Naive B cell (primary cell): ENCODE measurements around the gene PHLPP2. TPM values are rescaled to one million over a fixed set of nuclear protein-coding genes. Genes with fewer than 3 reads are reported as not detected.
"Not testable (repeated sequence)": the region's sequence is repeated elsewhere in the genome, so short reads cannot be mapped to it uniquely, and the experiment has no call there.

Experiments
- ATAC-seq, 2 donors: fragments of 150-1000 bp; cut with Tn5 transposase; 2 replicates each; pipeline ENCODE4 v1.10.0; 2021; ENCODE audit warnings: low read depth in 2 of 2, mild to moderate bottlenecking in 2 of 2, moderate library complexity in 2 of 2
- DNase-seq: peaks from one replicate; pipeline ENCODE4 v3.0.0; 2022
- H3K27ac Mint-ChIP-seq, 6 donors: one replicate each; pipeline ENCODE4 v1.8.0; 2020 to 2022; ENCODE audit warnings: mild to moderate bottlenecking in 6 of 6, mixed read lengths in 6 of 6, moderate library complexity in 5 of 6, inconsistent platforms in 2 of 6
- H3K27me3 Mint-ChIP-seq, 3 donors: one replicate each; pipeline ENCODE4 v1.8.0; 2021 to 2022; ENCODE audit warnings: mixed read lengths in 3 of 3, mild to moderate bottlenecking in 1 of 3
- H3K36me3 Mint-ChIP-seq, 2 donors: one replicate each; pipeline ENCODE4 v1.8.0; 2020 to 2022; ENCODE audit warnings: mixed read lengths in 2 of 2, inconsistent platforms in 1 of 2, mild to moderate bottlenecking in 1 of 2
- H3K4me1 Mint-ChIP-seq, 3 donors: one replicate each; pipeline ENCODE4 v1.8.0; 2020 to 2022; ENCODE audit warnings: mixed read lengths in 3 of 3, inconsistent platforms in 1 of 3, mild to moderate bottlenecking in 1 of 3, moderate library complexity in 1 of 3
- H3K4me3 Mint-ChIP-seq, 8 donors: one replicate each; pipeline ENCODE4 v1.8.0; 2020 to 2022; ENCODE audit warnings: mild to moderate bottlenecking in 8 of 8, mixed read lengths in 8 of 8, moderate library complexity in 8 of 8, inconsistent platforms in 2 of 8
- H3K9me3 Mint-ChIP-seq, 7 donors: one replicate each; pipeline ENCODE4 v1.8.0; 2020 to 2022; ENCODE audit warnings: mixed read lengths in 7 of 7, mild to moderate bottlenecking in 5 of 7, inconsistent platforms in 2 of 7, moderate library complexity in 1 of 7
- polyA plus RNA-seq, 6 donors: library from polyadenylated mRNA; unstranded; fragments of 300-500 nt; fragmentation: Illumina TruSeq; gene quantifications; one replicate each; pipeline ENCODE4 v1.2.3, GENCODE V29; 2021; ENCODE audit warnings: low read depth in 6 of 6

Gene PHLPP2
- polyA plus RNA-seq, 6 donors from 2014 or later = 1.1 to 6.6 (median 4.0) TPM

GRCh38 chr16:71610936-71611871 is 113.3 kb downstream of the PHLPP2 start:
- ATAC-seq = peak; percentile 99
- Mint-ChIP-seq H3K36me3 (no peaks in the 10 kb centered on the region), H3K4me3 (peak overlapping the region in 6 of 8 donors; percentile 36 to 77 (median 55)), H3K27ac (peak overlapping the region in 1 of 6 donors; percentile 15), H3K27me3 (peaks cover 0 to 25% (median 0%) of the 10 kb centered on the region in 3 donors), H3K4me1 (peaks cover 8 to 18% (median 13%) of the 10 kb centered on the region in 3 donors), H3K9me3 (no peaks in the 10 kb centered on the region)
- peak; percentile 82 for DNase-seq

DNA sequence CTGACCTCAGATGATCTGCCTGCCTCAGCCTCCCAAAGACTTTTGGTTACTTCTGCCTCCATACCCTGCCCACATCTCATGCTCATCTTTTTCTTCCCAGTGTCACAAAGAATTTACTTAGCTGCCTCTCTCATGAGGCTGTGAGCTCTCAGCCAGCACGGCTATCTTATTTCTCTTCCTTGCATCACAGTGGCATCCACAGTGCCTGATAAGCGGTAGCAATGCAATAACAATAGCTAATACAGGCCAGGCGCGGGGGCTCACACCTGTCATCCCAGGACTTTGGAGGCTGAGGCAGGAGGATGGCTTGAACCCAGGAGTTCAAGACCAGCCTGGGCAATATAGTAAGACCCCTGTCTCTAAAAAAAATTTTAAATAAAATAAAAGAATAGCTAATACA is 114.1 kb downstream of the PHLPP2 start:
- DNase-seq (no peak), ATAC-seq (no peak)
- Mint-ChIP-seq H3K27ac (peak overlapping the region in 1 of 6 donors; percentile 49), H3K36me3 (no peaks in the 10 kb centered on the region), H3K9me3 (no peaks in the 10 kb centered on the region), H3K27me3 (peaks cover 0 to 17% (median 0%) of the 10 kb centered on the region in 3 donors), H3K4me3 (peak overlapping the region in 2 of 8 donors; percentile 45 to 77), H3K4me1 (peaks cover 8 to 18% (median 13%) of the 10 kb centered on the region in 3 donors)

DNA sequence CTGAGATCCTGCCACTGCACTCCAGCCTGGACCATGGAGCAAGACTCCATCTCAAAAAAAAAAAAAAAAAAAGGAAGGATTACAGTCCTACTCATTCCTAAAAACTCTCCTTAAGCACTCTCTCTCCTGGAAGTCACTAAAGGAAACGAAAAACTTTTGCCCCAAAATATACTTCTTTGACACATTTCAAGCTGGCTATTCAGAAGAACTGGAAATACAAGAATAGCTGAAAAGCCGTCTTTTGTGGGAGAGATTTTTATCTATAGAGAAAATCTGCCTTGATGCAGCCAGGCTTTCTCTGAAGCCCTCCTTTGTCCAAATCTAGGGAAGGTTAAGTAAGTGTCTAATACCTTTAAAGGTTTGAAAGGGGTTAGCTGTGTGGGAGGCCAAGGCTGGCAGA is 115.4 kb downstream of the PHLPP2 start:
- H3K27me3 Mint-ChIP-seq = peaks cover 0 to 8% (median 0%) of the 10 kb centered on the region in 3 donors
- peaks cover 8 to 18% (median 13%) of the 10 kb centered on the region in 3 donors for H3K4me1 Mint-ChIP-seq
- H3K4me3 Mint-ChIP-seq = no peak overlapping the region
- H3K36me3 Mint-ChIP-seq = no peaks in the 10 kb centered on the region
- no peaks in the 10 kb centered on the region for H3K9me3 Mint-ChIP-seq
- peak overlapping the region in 1 of 6 donors; percentile 58 for H3K27ac Mint-ChIP-seq
- DNase-seq (no peak), ATAC-seq (no peak)

GRCh38 chr16:71600822-71601221 is 123.7 kb downstream of the PHLPP2 start:
- H3K36me3 Mint-ChIP-seq = no peaks in the 10 kb centered on the region
- no peak overlapping the region for H3K27ac Mint-ChIP-seq

GRCh38 chr16:71598426-71598825 is 126.1 kb downstream of the PHLPP2 start:
- not testable (repeated sequence) for DNase-seq, H3K4me1 Mint-ChIP-seq, H3K9me3 Mint-ChIP-seq, H3K27ac Mint-ChIP-seq, H3K4me3 Mint-ChIP-seq, ATAC-seq, H3K36me3 Mint-ChIP-seq
- H3K27me3 Mint-ChIP-seq = peaks cover 7 to 34% (median 8%) of the 10 kb centered on the region in 3 donors

More at GRCh38 chr16:71600822-71601221, 123.7 kb downstream of the PHLPP2 start:
- no peak overlapping the region for H3K4me3 Mint-ChIP-seq
- no peak for DNase-seq
- peaks cover 0 to 25% (median 8%) of the 10 kb centered on the region in 3 donors for H3K27me3 Mint-ChIP-seq
- H3K9me3 Mint-ChIP-seq = peaks cover 0 to 5% (median 0%) of the 10 kb centered on the region in 7 donors
- H3K4me1 Mint-ChIP-seq = no peaks in the 10 kb centered on the region
- no peak for ATAC-seq

- ATAC-seq, H3K9me3 Mint-ChIP-seq, DNase-seq, H3K27ac Mint-ChIP-seq, H3K4me3 Mint-ChIP-seq, H3K4me1 Mint-ChIP-seq, H3K36me3 Mint-ChIP-seq: not testable (repeated sequence)
- peaks cover 17 to 54% (median 29%) of the 10 kb centered on the region in 3 donors for H3K27me3 Mint-ChIP-seq
Measured at GRCh38 chr16:71595340-71595826, 129.1 kb downstream of the PHLPP2 start.

Other genes starting within 250 kb of the PHLPP2 start
- 1 to 10 TPM in 5 of 6 donors, not detected in 1; 1.6 to 3.5 (median 2.9) TPM for gene ZNF19, start 235.4 kb downstream of the PHLPP2 start, polyA plus RNA-seq
- not detected for gene CHST4, start 198.3 kb downstream of the PHLPP2 start, polyA plus RNA-seq
- gene TAT, start 147.6 kb downstream of the PHLPP2 start, polyA plus RNA-seq = under 1 TPM in 4 of 6 donors, not detected in 2; 0.07 to 0.74 (median 0.12) TPM
- gene MARVELD3, start 98.5 kb downstream of the PHLPP2 start, polyA plus RNA-seq = not detected
- 10 to 100 TPM in 4 of 6 donors, 1 to 10 TPM in 2; 5.6 to 17.6 (median 14.8) TPM for gene AP1G1, start 84.1 kb upstream of the PHLPP2 start, polyA plus RNA-seq
- gene ATXN1L, start 121.3 kb upstream of the PHLPP2 start, polyA plus RNA-seq = 10 to 100 TPM in 3 of 6 donors, 1 to 10 TPM in 3; 7.2 to 44.9 (median 10.2) TPM
- gene ZNF821, start 159.5 kb upstream of the PHLPP2 start, polyA plus RNA-seq = 10 to 100 TPM; 19.0 to 34.4 (median 26.9) TPM
- 100 to 1,000 TPM; 138 to 178 (median 155) TPM for gene IST1, start 170.8 kb upstream of the PHLPP2 start, polyA plus RNA-seq